Natural killer cell (primary cell): ENCODE data around the gene GFRA1. TPM values are rescaled to one million over a fixed set of nuclear protein-coding genes. Genes with fewer than 3 reads are reported as not detected.

Experiments
- ATAC-seq, 3 donors: fragments of 150-1000 bp in 2 of 3; fragments of 200-7000 bp in 1 of 3; cut with Tn5 transposase; 1 replicate in 1 of 3; 2 replicates in 2 of 3; pipeline ENCODE4 v1.10.0; 2021; ENCODE audit warnings: mild to moderate bottlenecking in 2 of 3, moderate library complexity in 2 of 3
- DNase-seq, 2 donors: peaks; one replicate each; pipeline versions ENCODE4 v3.0.0 to v3.0.0-alpha.2; 2013 to 2021; ENCODE audit warnings: mixed read lengths in 1 of 2
- H3K27ac ChIP-seq: one replicate; pipeline ENCODE4 v1.5.1; 2013; ENCODE audit warnings: mild to moderate bottlenecking, low read length
- H3K27me3 ChIP-seq: one replicate; pipeline ENCODE4 v1.6.1; 2013; ENCODE audit warnings: low read length; ENCODE audit not compliant: control insufficient read depth, insufficient read depth
- H3K36me3 ChIP-seq: one replicate; pipeline ENCODE4 v1.6.1; 2013; ENCODE audit warnings: low read length; ENCODE audit not compliant: control insufficient read depth, insufficient read depth
- H3K4me1 ChIP-seq: one replicate; pipeline ENCODE4 v1.6.1; 2013; ENCODE audit warnings: low read length; ENCODE audit not compliant: control insufficient read depth, insufficient read depth
- H3K4me3 ChIP-seq: one replicate; pipeline ENCODE4 v1.5.1; 2013; ENCODE audit warnings: low read length
- H3K9me3 ChIP-seq: one replicate; pipeline ENCODE4 v1.6.1; 2013; ENCODE audit warnings: low read length; ENCODE audit not compliant: control insufficient read depth, insufficient read depth
- H3K27ac Mint-ChIP-seq, 2 donors: one replicate each; pipeline ENCODE4 v1.8.0; 2022; ENCODE audit warnings: mild to moderate bottlenecking in 2 of 2, mixed read lengths in 2 of 2, moderate library complexity in 1 of 2
- H3K27me3 Mint-ChIP-seq, 2 donors: one replicate each; pipeline ENCODE4 v1.8.0; 2022; ENCODE audit warnings: low read depth in 2 of 2, mixed read lengths in 2 of 2
- H3K36me3 Mint-ChIP-seq: one replicate; pipeline ENCODE4 v1.8.0; 2022; ENCODE audit warnings: mixed read lengths
- H3K4me1 Mint-ChIP-seq, 2 donors: one replicate each; pipeline ENCODE4 v1.8.0; 2022; ENCODE audit warnings: mixed read lengths in 2 of 2
- H3K4me3 Mint-ChIP-seq: one replicate; pipeline ENCODE4 v1.8.0; 2022; ENCODE audit warnings: mild to moderate bottlenecking, moderate library complexity, mixed read lengths
- H3K9me3 Mint-ChIP-seq, 2 donors: one replicate each; pipeline ENCODE4 v1.8.0; 2022; ENCODE audit warnings: mixed read lengths in 2 of 2
- whole genome bisulfite sequencing: methylation state at CpG from one replicate; pipeline ENCODE4 v1.1.7; 2013; ENCODE audit warnings: missing lambda C conversion rate; ENCODE audit not compliant: insufficient coverage; 5-methylcytosine and 5-hydroxymethylcytosine counted together
- intact Hi-C: fragments of 100-400 bp; cut with micrococcal nuclease; formaldehyde crosslinking; loops from one replicate; pipeline ENCODE4 v1.14.2; 2022
- total RNA-seq, 4 donors: library from RNA; stranded (reverse); fragments of 120-200 nt in 1 of 4; gene quantifications; one replicate each; pipeline versions ENCODE4 v1.2.3 to v1.2.4, GENCODE V29; 2013 to 2022
- TF ChIP-seq, protein P1 (sequence below): fragments of 200-600 bp; IDR thresholded peaks from one replicate; pipeline ENCODE4 v1.8.0; 2022; ENCODE audit warnings: antibody characterized with exemption

Gene GFRA1
- total RNA-seq, 3 donors from 2014 or later (not counting 1 experiment from before 2014, with no cell fraction given): not detected

DNA sequence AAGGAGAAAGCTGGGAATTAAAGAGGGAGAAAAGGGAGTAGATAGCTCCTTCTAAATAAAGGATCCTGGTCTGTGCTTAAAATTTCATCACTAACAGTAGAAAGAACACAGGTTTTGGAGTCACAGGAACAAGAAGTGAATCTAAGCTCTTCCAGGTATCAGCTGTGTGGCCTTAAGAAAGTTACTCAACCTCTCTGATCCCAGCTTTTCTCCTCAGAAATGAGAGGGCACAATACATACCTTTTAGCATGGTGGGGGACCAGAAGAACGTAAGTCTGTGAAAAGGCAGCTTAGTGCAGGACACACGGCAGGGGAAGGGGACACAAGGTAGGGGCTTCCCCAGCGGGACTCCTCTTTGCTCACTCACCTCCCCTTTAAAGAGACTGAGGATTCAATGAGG, 13.4 kb downstream of the GFRA1 start:
- no peaks in the 10 kb centered on the region for H3K36me3 ChIP-seq

GRCh38 chr10:116257785-116258184, 15.2 kb downstream of the GFRA1 start:
- H3K4me3 Mint-ChIP-seq: no peak overlapping the region
- Histone ChIP-seq H3K4me1 (no peaks in the 10 kb centered on the region), H3K4me3 (no peak overlapping the region), H3K9me3 (no peaks in the 10 kb centered on the region), H3K27ac (no peak overlapping the region), H3K27me3 (no peaks in the 10 kb centered on the region), H3K36me3 (no peaks in the 10 kb centered on the region)
- ATAC-seq: no peak
- no peaks in the 10 kb centered on the region for H3K4me1 Mint-ChIP-seq
- WGBS: 87% methylated on average over 5 of the region's 5 CpGs
- H3K27ac Mint-ChIP-seq: no peak overlapping the region
- H3K36me3 Mint-ChIP-seq: no peaks in the 10 kb centered on the region
- H3K27me3 Mint-ChIP-seq: no peaks in the 10 kb centered on the region
- TF ChIP-seq, protein P1, sequence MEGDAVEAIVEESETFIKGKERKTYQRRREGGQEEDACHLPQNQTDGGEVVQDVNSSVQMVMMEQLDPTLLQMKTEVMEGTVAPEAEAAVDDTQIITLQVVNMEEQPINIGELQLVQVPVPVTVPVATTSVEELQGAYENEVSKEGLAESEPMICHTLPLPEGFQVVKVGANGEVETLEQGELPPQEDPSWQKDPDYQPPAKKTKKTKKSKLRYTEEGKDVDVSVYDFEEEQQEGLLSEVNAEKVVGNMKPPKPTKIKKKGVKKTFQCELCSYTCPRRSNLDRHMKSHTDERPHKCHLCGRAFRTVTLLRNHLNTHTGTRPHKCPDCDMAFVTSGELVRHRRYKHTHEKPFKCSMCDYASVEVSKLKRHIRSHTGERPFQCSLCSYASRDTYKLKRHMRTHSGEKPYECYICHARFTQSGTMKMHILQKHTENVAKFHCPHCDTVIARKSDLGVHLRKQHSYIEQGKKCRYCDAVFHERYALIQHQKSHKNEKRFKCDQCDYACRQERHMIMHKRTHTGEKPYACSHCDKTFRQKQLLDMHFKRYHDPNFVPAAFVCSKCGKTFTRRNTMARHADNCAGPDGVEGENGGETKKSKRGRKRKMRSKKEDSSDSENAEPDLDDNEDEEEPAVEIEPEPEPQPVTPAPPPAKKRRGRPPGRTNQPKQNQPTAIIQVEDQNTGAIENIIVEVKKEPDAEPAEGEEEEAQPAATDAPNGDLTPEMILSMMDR: no peak
- intact Hi-C loops: no loop called here
- peaks cover 0 to 3% of the 10 kb centered on the region in 2 donors for H3K9me3 Mint-ChIP-seq
- no peak for DNase-seq

More for the DNA sequence above, 13.4 kb downstream of the GFRA1 start:
- WGBS: 100% methylated on average over 2 of the region's 3 CpGs
- no peak overlapping the region for H3K27ac Mint-ChIP-seq
- ATAC-seq (no peak), DNase-seq (no peak)
- intact Hi-C loops: no loop called here
- Histone ChIP-seq H3K27me3 (no peaks in the 10 kb centered on the region), H3K4me3 (no peak overlapping the region), H3K27ac (no peak overlapping the region), H3K9me3 (no peaks in the 10 kb centered on the region), H3K4me1 (no peaks in the 10 kb centered on the region)
- no peaks in the 10 kb centered on the region for H3K4me1 Mint-ChIP-seq
- H3K9me3 Mint-ChIP-seq: peaks cover 0 to 3% of the 10 kb centered on the region in 2 donors
- H3K36me3 Mint-ChIP-seq: no peaks in the 10 kb centered on the region
- no peaks in the 10 kb centered on the region for H3K27me3 Mint-ChIP-seq
- TF ChIP-seq, protein P1: no peak
- H3K4me3 Mint-ChIP-seq: no peak overlapping the region

DNA sequence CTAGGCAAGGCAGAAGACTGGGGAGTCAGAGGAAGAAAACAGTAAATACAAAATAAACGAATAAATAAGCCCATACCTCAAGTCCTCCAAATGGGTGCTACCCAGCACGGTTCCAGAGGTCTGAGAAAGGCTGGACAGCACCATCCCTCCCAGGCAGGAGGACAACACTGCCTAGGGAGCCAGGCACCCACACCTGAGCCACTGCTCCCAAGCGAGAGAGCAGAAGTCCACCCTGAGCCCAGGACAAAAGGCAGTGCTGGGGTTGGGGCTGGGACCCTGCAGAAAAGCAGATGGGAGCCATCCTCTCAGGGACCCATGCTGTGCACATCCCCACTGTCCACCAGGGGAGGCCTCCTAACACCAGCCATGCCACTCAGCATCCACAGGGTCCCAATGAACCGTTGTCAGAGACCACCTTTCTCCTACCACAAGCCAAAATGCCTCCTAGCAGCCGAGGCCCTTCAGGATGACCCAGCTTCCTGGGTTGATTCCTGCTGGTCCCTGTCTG, 16.2 kb downstream of the GFRA1 start:
- Histone ChIP-seq H3K4me1 (no peaks in the 10 kb centered on the region), H3K9me3 (no peaks in the 10 kb centered on the region), H3K36me3 (no peaks in the 10 kb centered on the region), H3K27me3 (no peaks in the 10 kb centered on the region), H3K4me3 (no peak overlapping the region), H3K27ac (no peak overlapping the region)
- no peaks in the 10 kb centered on the region for H3K27me3 Mint-ChIP-seq
- TF ChIP-seq, protein P1: no peak
- H3K36me3 Mint-ChIP-seq: no peaks in the 10 kb centered on the region
- H3K4me3 Mint-ChIP-seq: no peak overlapping the region
- no peak overlapping the region for H3K27ac Mint-ChIP-seq
- intact Hi-C loops: no loop called here
- peaks cover 0 to 3% of the 10 kb centered on the region in 2 donors for H3K9me3 Mint-ChIP-seq
- DNase-seq (no peak), ATAC-seq (no peak)
- no peaks in the 10 kb centered on the region for H3K4me1 Mint-ChIP-seq
- 60% methylated on average over 4 of the region's 5 CpGs for WGBS
